GM18526 (cell line): Measurements from ENCODE around the gene FBN1.

Experiments used
- POLR2A ChIP-seq: IDR thresholded peaks from 3 replicates; pipeline ENCODE4 v1.6.1; 2011; ENCODE audit not compliant: insufficient read length; ENCODE audit errors: extremely low read depth

Gene FBN1

DNA sequence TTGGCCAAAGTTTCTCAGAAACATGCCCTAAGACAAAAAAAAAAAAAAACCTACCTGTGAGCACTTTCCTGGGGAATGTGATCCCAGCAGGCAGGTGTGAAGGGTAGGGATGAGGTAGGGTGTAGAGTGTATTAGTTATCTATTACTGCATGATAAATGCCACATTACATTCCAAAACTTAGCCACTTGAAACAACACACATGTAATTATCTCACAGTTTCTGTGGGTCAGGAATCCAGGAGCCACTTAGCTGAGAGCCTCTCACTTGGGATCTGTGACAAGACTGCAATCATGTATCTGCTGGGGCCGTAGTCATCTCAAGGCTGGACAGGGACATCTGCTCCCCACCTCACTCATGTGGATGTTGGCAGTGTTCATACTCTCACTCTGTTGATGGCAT lies 18.9 kb upstream of the FBN1 start:
- no peak for TF ChIP-seq POLR2A

DNA sequence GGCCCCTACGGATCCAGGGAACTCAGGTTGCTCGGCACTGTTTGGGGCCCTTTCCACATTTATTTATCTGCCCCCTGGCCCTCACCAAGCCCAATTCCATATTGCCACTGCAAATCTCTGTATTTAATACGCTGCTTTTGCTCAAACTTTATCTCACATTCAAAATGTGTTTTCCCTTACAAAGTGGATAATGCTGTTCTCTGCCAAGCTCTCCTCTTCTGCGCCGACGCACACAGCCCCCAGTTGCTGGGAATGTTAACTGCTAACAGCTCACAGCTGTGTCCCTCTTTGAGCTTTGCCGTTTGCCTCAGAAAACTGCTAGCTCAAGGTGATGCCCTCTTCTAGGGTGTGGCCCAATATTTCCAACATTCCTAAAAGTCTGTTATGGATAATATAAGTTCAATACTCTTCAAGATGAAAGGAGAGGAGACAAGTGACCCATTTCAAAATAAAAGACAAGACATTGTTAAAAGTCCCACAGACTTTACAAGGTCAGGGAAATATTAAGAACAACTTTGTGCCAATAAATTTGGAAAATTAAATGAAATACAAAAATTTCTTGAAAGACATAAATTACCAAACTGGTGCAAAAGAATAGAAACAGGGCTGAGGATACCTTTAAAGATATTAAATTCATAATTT lies 12.6 kb upstream of the FBN1 start:
- TF ChIP-seq POLR2A, result no peak

DNA sequence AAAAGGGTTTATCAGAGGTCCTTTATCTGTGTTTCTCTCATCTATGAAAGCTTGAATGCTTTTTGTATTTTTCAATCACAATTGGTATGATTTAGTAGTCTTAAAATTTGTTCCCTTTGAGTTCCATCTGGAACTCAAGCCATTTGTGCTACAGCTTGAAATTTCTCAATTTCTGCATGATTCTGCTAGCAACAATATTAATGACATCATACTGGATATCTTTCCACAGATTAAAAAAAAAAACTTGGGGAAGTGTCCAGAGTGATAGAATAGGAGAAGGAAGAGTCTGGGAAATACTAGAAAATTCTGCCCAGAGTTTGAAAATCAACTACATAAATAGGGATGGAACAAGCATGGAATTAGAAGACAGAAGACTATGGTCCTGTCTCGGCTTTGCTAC lies 9.3 kb upstream of the FBN1 start:
- TF ChIP-seq POLR2A, result no peak

DNA sequence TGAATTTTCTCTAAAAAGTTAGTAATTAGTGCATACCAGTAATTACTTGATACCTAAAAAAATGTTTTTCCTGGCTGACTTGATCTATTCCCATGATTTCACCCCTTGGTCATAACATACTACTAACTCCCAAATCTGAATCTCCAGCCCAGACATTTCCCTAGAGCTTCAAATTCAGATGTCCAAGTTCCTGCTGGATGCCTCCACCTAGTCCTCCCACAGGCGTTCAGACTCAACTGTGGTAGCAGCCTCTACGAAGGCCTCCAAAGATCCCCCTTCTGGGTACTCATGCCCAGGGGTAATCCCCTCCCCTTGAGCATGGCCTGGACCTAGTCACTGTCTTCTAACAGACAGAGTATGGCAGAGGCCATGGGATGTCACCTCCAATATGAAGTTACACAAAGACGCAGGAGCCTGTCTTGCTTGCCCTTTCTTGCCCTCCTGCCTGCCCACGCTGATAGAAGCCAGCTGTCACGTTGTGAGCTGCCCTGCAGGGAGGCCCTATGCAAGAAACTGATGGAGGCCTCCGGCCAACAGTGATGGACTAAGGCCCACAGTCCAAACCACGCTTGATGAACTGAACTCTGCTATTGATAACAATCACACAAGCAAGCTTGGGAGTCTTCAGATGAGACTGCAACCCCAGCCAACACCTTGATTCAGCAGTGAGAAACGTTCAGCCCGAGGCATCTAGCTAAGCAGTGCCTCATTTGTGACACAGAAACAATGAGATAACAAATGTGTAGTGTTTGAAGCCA lies 8.6 kb upstream of the FBN1 start:
- no peak for TF ChIP-seq POLR2A

DNA sequence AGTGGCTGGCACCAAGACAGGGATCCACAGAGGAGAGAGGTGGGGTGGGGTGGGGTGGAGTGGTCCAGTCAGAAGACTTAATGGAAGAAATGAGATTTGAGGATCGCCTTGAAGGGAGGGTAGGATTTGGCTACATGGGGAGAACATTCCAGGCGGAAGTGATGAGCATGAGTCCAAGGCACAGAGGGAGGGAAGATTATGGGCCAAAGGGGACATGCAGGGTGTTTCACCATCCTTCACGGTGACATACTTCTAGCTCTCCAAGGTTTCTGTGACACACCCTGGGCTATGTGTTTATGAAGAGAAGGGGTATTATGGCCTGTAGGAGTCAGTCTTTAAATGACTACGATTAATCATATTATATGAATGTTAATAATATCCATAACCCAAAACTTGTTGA lies 7.7 kb upstream of the FBN1 start:
- no peak for TF ChIP-seq POLR2A

DNA sequence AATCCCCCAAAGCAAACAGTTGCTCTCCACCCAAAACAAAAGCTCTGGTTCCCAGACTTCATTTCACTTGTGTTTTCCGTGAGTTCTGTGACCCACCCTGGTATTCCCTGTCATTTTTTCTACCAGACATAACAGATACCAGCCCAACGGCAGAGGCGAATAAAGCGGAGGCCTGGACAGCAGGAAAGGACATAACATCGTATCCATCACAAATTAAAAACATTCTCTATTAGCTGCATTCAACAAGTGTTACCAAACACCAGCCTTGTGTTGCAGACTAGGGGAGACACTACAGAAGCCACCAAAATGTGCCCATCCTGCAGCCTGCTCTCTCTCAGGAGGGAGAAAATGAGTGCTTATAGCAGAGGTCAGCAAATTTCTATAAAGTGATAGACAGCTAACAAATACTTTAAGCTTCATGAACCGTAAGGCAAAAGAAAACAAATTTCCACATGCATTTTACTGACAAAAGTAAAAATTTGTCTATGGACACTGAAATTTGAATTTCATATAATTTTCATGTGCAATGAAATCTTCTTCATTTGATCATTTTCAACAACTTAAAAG lies 7.1 kb upstream of the FBN1 start:
- TF ChIP-seq POLR2A, result no peak

DNA sequence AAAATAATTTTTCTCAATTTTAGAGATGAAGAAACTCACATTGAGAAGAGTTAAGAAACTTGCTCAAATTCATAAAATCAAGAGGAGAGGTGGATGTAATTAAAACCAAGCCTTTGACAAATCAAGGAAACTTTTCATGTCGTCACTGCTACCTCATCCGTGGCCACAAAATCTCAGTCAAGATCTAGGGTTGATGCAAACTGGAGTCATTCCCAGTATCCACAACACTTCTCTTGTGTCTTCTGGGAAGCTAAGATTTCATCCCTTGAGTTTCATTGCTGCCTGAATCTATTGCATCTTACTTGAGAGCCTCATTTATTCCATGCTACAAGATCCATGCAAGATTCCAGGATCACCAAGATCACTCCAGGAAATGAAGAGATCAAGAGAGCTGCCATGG lies 5.4 kb upstream of the FBN1 start:
- no peak for TF ChIP-seq POLR2A

DNA sequence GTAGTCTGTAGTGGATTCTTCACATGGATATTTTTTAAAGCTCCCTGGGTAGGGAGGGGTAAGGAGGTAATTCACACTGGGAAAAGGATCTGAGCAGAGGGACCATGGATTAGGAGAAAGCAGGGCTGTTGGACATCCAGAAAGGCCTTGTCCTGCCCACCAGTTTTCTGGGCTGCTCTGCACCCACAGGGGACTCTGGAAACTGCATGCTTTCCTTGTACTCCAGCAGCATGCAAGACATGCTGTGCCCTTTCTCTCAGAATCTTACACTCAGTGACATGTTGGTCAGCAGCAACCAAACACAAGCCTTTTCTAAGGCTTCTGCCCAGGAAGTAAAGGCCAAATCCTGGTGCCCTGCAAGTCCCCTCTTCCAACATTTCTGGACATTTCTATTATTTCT lies 2.5 kb upstream of the FBN1 start:
- TF ChIP-seq POLR2A, result no peak

DNA sequence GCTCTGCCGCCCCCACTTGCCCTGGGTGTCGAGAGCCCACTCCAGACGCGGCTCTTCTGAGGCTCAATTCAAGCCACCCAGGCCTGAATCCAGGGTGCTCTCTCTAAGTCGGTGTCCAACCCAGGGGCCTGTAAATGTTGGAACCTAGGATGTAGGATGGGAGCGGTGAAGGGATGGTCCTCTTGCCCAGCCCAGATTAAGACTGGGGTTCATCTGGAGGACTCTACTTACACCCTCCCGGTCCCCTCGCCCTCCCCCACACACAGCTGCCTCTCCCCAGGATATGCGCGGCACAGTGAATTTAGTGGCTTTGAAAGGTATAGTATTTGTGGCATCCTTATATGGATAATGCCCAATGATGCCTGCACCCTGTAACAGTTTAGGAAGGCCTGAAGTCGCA lies 822 bp upstream of the FBN1 start:
- TF ChIP-seq POLR2A, result no peak

DNA sequence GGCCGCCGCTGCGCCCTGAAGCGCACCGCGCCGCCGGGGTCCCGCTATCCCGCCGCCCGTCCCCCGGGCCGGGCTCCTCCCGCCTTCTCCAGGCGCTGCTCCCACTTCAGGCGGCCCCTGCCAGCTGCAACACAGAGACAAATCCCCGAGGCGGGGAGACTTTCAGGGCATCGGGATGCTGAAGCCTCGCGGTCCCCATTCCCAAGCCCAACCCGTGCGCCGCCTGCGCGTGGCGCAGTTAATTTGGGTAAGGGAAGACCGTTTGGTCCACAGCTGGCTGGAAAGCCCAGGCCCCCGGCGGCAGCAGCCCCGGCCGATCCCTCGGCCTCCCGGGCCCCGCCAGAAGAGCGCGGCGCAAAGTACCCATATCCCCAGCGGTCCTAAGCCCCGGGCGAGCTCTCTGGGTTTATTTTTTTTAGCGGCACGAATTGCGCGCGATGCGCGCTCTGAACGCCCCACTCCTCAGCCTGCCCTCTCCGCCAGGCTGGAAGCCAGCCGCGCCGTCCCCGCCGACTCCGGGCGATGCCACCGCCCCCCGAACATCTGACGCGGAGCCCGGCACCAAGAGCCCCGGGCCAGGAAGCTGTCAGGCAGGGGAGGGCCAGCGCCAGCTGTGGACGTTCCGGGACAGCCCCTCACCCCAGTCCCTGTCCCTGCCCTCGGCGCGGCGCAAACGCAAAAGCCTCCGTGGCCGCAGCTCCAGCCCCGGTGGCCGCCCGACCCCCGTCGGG lies 517 bp downstream of the FBN1 start:
- no peak for TF ChIP-seq POLR2A

DNA sequence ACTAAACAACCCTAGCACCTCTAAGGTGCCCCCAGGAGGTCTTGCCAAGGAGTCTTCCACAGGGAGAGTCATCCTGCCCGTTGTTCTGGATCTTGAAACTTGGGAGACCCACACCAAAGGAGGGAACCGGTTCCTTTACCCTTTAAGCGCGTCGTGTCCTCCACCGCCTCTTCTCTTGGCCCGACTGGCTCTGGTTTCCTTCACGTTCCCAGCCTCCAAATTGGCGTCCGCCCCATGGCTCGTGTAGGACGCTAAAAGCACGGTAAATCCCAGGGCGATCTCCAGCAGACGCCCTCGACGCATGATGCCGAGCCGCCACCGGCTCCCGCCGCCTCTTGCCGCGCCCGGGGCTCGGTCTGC lies 1.1 kb downstream of the FBN1 start:
- TF ChIP-seq POLR2A, result no peak

DNA sequence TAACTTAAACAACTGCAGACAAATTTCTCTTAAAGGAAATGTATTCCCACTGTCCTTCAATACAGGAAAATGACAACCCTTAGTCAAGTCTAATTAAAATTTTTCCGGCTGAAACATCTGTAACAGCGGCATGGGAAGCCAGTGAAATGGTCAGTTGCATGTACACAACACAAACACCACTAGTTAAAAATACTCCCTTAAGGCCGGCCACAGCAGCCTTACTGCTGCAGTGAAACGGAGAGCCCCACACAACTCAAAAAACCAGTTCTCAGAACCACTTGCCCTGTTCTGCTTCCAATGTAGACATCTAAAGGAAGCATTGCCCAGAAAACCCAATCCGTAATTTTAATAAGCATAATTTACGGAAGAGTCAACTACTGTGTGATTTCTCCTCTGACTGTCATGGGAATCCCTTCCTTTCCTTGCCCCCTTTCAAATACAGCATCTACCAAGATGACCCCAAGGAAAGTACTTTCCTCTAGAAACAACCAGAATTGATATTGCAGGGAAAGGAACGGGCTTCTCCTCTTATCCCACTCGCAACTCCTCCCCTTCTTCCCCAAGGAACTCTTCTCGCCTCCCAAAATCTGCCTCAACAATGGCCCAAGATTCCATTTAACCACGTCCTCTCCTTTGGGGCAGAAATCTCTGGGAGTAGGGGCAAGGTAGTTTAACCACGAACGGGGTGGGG lies 1.6 kb downstream of the FBN1 start:
- no peak for TF ChIP-seq POLR2A

DNA sequence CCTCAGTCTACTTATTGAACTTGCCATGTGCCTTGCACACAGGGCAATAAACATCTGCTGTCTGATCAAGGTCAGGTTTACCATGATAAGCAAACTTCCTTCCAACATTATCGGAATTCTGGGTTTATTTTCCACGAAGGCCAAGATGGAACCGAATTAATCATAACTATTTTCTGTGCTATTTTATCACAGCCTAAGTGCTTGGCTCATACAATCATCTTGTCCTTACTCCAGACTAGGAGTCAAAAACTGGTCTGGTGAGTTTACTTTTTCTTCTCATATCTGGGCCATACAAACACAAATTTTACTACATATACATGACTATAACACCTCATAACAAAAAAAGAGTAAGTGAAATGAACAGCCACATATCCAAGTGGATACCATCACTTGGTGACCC lies 2.3 kb downstream of the FBN1 start:
- TF ChIP-seq POLR2A, result no peak

DNA sequence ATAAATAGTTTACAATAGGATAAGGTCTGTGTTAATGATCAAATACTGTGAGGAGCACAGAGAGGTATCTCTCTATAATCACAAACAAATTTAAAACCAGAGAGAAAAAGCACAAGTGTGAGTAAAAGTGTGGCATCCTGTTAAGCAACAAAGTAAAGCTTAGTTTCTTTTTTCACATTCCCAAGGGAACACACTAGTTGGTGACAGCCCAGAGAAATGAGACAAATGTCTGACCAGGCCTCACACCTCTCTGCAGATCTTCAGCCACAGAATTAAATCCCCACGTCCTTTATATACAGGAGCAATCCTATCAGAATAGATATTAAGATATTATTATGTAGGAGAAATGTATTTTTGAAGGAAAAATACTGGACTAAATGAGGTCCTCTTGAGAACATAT lies 2.7 kb downstream of the FBN1 start:
- no peak for TF ChIP-seq POLR2A

DNA sequence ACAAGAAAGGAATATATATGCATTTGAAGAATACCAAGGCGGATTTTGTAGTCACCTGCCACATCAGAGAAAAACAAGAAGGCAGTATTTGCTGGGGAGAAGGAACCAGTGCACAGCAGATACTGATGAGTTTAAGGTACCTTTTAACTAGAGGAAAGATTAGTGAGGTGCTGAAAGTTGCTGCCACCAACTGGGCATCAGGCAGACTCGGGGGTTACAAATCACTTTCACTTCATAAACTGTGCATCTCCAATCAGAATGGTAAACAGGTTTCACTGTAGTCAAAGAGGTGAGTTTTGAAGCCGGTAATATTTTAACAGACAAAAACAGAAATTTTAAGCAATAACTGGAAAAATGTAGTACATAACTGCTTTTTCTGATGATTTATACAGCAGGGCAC lies 4.1 kb downstream of the FBN1 start:
- no peak for TF ChIP-seq POLR2A
